ENCODE measurements around the gene QKI.

The QKI gene

GRCh38 chr6:163525926-163526325 lies 111.4 kb downstream of the QKI start:
- Histone ChIP-seq H3K4me3 (ENCODE audit: low read length) (no peak overlapping the region), H3K4me1 (ENCODE audit: control insufficient read depth, low read depth, low read length) (peaks cover 40% of the 10 kb centered on the region), H3K9me3 (ENCODE audit: control insufficient read depth, low read depth, low read length) (no peaks in the 10 kb centered on the region), H3K9ac (ENCODE audit: low read length) (no peak overlapping the region), H3K27ac (ENCODE audit: low read length) (no peak overlapping the region), H3K36me3 (ENCODE audit: control insufficient read depth, low read depth, low read length) (no peaks in the 10 kb centered on the region), H3K27me3 (ENCODE audit: control insufficient read depth, insufficient read depth, low read length) (no peaks in the 10 kb centered on the region)

GRCh38 chr6:163526346-163526745 lies 111.8 kb downstream of the QKI start:
- Histone ChIP-seq H3K9me3 (ENCODE audit: control insufficient read depth, low read depth, low read length) (no peaks in the 10 kb centered on the region), H3K27me3 (ENCODE audit: control insufficient read depth, insufficient read depth, low read length) (no peaks in the 10 kb centered on the region), H3K36me3 (ENCODE audit: control insufficient read depth, low read depth, low read length) (no peaks in the 10 kb centered on the region), H3K9ac (ENCODE audit: low read length) (no peak overlapping the region), H3K27ac (ENCODE audit: low read length) (no peak overlapping the region), H3K4me1 (ENCODE audit: control insufficient read depth, low read depth, low read length) (peaks cover 40% of the 10 kb centered on the region), H3K4me3 (ENCODE audit: low read length) (no peak overlapping the region)

- Histone ChIP-seq H3K27me3 (ENCODE audit: control insufficient read depth, insufficient read depth, low read length) (no peaks in the 10 kb centered on the region), H3K9me3 (ENCODE audit: control insufficient read depth, low read depth, low read length) (no peaks in the 10 kb centered on the region)
These were observed 112.8 kb downstream of the QKI start for GRCh38 chr6:163527291-163527690.

GRCh38 chr6:163529605-163530004 lies 115.1 kb downstream of the QKI start:
- Histone ChIP-seq H3K9ac (ENCODE audit: low read length) (no peak overlapping the region), H3K4me3 (ENCODE audit: low read length) (no peak overlapping the region), H3K27ac (ENCODE audit: low read length) (no peak overlapping the region), H3K4me1 (ENCODE audit: control insufficient read depth, low read depth, low read length) (peaks cover 36% of the 10 kb centered on the region), H3K36me3 (ENCODE audit: control insufficient read depth, low read depth, low read length) (no peaks in the 10 kb centered on the region), H3K27me3 (ENCODE audit: control insufficient read depth, insufficient read depth, low read length) (no peaks in the 10 kb centered on the region), H3K9me3 (ENCODE audit: control insufficient read depth, low read depth, low read length) (no peaks in the 10 kb centered on the region)

More at GRCh38 chr6:163527291-163527690, 112.8 kb downstream of the QKI start:
- Histone ChIP-seq H3K4me3 (ENCODE audit: low read length) (no peak overlapping the region), H3K4me1 (ENCODE audit: control insufficient read depth, low read depth, low read length) (peaks cover 39% of the 10 kb centered on the region), H3K9ac (ENCODE audit: low read length) (no peak overlapping the region), H3K36me3 (ENCODE audit: control insufficient read depth, low read depth, low read length) (no peaks in the 10 kb centered on the region), H3K27ac (ENCODE audit: low read length) (no peak overlapping the region)

GRCh38 chr6:163530406-163530805 lies 115.9 kb downstream of the QKI start:
- H3K36me3 ChIP-seq (ENCODE audit: control insufficient read depth, low read depth, low read length), result no peaks in the 10 kb centered on the region
- H3K9ac ChIP-seq (ENCODE audit: low read length), result no peak overlapping the region
- no peaks in the 10 kb centered on the region for H3K27me3 ChIP-seq (ENCODE audit: control insufficient read depth, insufficient read depth, low read length)
- no peak overlapping the region for H3K27ac ChIP-seq (ENCODE audit: low read length)
- H3K4me3 ChIP-seq (ENCODE audit: low read length), result no peak overlapping the region
- no peaks in the 10 kb centered on the region for H3K9me3 ChIP-seq (ENCODE audit: control insufficient read depth, low read depth, low read length)
- H3K4me1 ChIP-seq (ENCODE audit: control insufficient read depth, low read depth, low read length), result peaks cover 36% of the 10 kb centered on the region

- Histone ChIP-seq H3K36me3 (ENCODE audit: control insufficient read depth, low read depth, low read length) (no peaks in the 10 kb centered on the region), H3K9me3 (ENCODE audit: control insufficient read depth, low read depth, low read length) (no peaks in the 10 kb centered on the region), H3K4me3 (ENCODE audit: low read length) (no peak overlapping the region), H3K9ac (ENCODE audit: low read length) (no peak overlapping the region), H3K4me1 (ENCODE audit: control insufficient read depth, low read depth, low read length) (peaks cover 31% of the 10 kb centered on the region), H3K27me3 (ENCODE audit: control insufficient read depth, insufficient read depth, low read length) (no peaks in the 10 kb centered on the region), H3K27ac (ENCODE audit: low read length) (no peak overlapping the region)
These were observed 116.6 kb downstream of the QKI start for GRCh38 chr6:163531122-163531521.

GRCh38 chr6:163532526-163533078 lies 118.1 kb downstream of the QKI start:
- no peaks in the 10 kb centered on the region for H3K27me3 ChIP-seq (ENCODE audit: control insufficient read depth, insufficient read depth, low read length)
- no peak overlapping the region for H3K9ac ChIP-seq (ENCODE audit: low read length)
- no peaks in the 10 kb centered on the region for H3K36me3 ChIP-seq (ENCODE audit: control insufficient read depth, low read depth, low read length)
- H3K4me3 ChIP-seq (ENCODE audit: low read length), result no peak overlapping the region
- peaks cover 21% of the 10 kb centered on the region for H3K4me1 ChIP-seq (ENCODE audit: control insufficient read depth, low read depth, low read length)
- no peaks in the 10 kb centered on the region for H3K9me3 ChIP-seq (ENCODE audit: control insufficient read depth, low read depth, low read length)
- no peak overlapping the region for H3K27ac ChIP-seq (ENCODE audit: low read length)

GRCh38 chr6:163533443-163533842 lies 118.9 kb downstream of the QKI start:
- Histone ChIP-seq H3K9me3 (ENCODE audit: control insufficient read depth, low read depth, low read length) (no peaks in the 10 kb centered on the region), H3K4me1 (ENCODE audit: control insufficient read depth, low read depth, low read length) (peaks cover 21% of the 10 kb centered on the region), H3K27me3 (ENCODE audit: control insufficient read depth, insufficient read depth, low read length) (no peaks in the 10 kb centered on the region), H3K4me3 (ENCODE audit: low read length) (no peak overlapping the region), H3K9ac (ENCODE audit: low read length) (no peak overlapping the region), H3K36me3 (ENCODE audit: control insufficient read depth, low read depth, low read length) (no peaks in the 10 kb centered on the region), H3K27ac (ENCODE audit: low read length) (no peak overlapping the region)

- Histone ChIP-seq H3K36me3 (ENCODE audit: control insufficient read depth, low read depth, low read length) (no peaks in the 10 kb centered on the region), H3K9ac (ENCODE audit: low read length) (no peak overlapping the region), H3K4me1 (ENCODE audit: control insufficient read depth, low read depth, low read length) (peaks cover 48% of the 10 kb centered on the region), H3K4me3 (ENCODE audit: low read length) (no peak overlapping the region), H3K27me3 (ENCODE audit: control insufficient read depth, insufficient read depth, low read length) (no peaks in the 10 kb centered on the region), H3K9me3 (ENCODE audit: control insufficient read depth, low read depth, low read length) (no peaks in the 10 kb centered on the region), H3K27ac (ENCODE audit: low read length) (no peak overlapping the region)
These were observed 122.3 kb downstream of the QKI start for GRCh38 chr6:163536770-163537169.

GRCh38 chr6:163538331-163538730 lies 123.8 kb downstream of the QKI start:
- no peak overlapping the region for H3K9ac ChIP-seq (ENCODE audit: low read length)
- no peaks in the 10 kb centered on the region for H3K36me3 ChIP-seq (ENCODE audit: control insufficient read depth, low read depth, low read length)
- H3K27me3 ChIP-seq (ENCODE audit: control insufficient read depth, insufficient read depth, low read length), result no peaks in the 10 kb centered on the region
- peak overlapping the region; percentile 16 for H3K27ac ChIP-seq (ENCODE audit: low read length)
- H3K9me3 ChIP-seq (ENCODE audit: control insufficient read depth, low read depth, low read length), result no peaks in the 10 kb centered on the region
- H3K4me1 ChIP-seq (ENCODE audit: control insufficient read depth, low read depth, low read length), result peaks cover 59% of the 10 kb centered on the region
- no peak overlapping the region for H3K4me3 ChIP-seq (ENCODE audit: low read length)

- Histone ChIP-seq H3K4me1 (ENCODE audit: control insufficient read depth, low read depth, low read length) (peaks cover 68% of the 10 kb centered on the region), H3K27ac (ENCODE audit: low read length) (no peak overlapping the region), H3K27me3 (ENCODE audit: control insufficient read depth, insufficient read depth, low read length) (no peaks in the 10 kb centered on the region), H3K36me3 (ENCODE audit: control insufficient read depth, low read depth, low read length) (no peaks in the 10 kb centered on the region), H3K9me3 (ENCODE audit: control insufficient read depth, low read depth, low read length) (no peaks in the 10 kb centered on the region), H3K4me3 (ENCODE audit: low read length) (no peak overlapping the region), H3K9ac (ENCODE audit: low read length) (no peak overlapping the region)
These were observed 124.7 kb downstream of the QKI start for GRCh38 chr6:163539101-163539762.

- Histone ChIP-seq H3K9me3 (ENCODE audit: control insufficient read depth, low read depth, low read length) (no peaks in the 10 kb centered on the region), H3K27me3 (ENCODE audit: control insufficient read depth, insufficient read depth, low read length) (no peaks in the 10 kb centered on the region), H3K27ac (ENCODE audit: low read length) (no peak overlapping the region), H3K9ac (ENCODE audit: low read length) (peak overlapping the region; percentile 31), H3K36me3 (ENCODE audit: control insufficient read depth, low read depth, low read length) (no peaks in the 10 kb centered on the region), H3K4me1 (ENCODE audit: control insufficient read depth, low read depth, low read length) (peaks cover 77% of the 10 kb centered on the region), H3K4me3 (ENCODE audit: low read length) (peak overlapping the region; percentile 42)
These were observed 128.8 kb downstream of the QKI start for GRCh38 chr6:163543321-163543720.

Measured in iPS-18a (cell line).